ENCODE results near the gene MAST4. TPM values are rescaled to one million over a fixed set of nuclear protein-coding genes. Genes with fewer than 3 reads are reported as not detected.

The MAST4 gene
- polyA plus RNA-seq, 1 experiment, result 4.0 TPM

DNA sequence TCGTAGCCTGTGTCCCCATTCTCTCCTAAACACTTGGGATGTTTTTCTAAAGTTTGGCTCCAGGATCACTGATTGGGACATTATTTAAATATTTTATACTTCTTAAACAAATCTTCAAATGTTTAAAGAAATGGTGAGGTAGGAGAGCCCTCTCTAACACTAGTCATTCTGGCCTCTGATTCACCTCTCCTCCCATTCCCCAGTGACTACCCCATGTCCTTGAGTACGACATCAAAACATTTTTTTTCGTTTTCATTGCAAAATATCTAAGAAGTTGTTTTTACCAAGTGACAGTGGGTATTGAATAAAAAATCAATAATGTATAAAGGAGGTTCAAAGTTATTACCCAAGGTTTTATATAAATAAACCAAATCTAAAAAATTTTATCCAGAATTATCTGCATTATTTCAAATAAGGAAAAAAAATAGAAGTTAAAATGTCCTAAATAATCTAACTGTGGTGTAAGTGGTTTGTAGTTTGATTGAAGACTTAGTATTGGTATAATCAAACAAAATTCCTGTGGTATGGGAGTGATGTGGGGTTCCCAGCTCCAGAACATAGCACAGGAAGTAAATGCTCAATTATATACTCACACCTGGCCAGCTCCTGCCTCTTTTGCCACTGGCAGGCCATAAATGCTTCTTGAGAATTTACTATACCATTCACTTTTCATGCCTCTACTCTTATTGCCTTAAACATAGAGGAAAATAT is 51.1 kb downstream of the MAST4 start:
- CTCF ChIA-PET, result interaction anchor here (1.1 kb wide), 1 partner anchor 10 kb away, joined by 3 read pairs; no protein-coding TSS in a partner anchor
- no peak for DNase-seq (ENCODE audit: low read depth)
- H3K27me3 ChIP-seq (ENCODE audit: control insufficient read depth, insufficient read depth, low read length), result no peaks in the 10 kb centered on the region
- POLR2A ChIA-PET, result no interaction called here
- H3K4me3 ChIP-seq (ENCODE audit: low read depth, low read length), result no peak overlapping the region
- H3K36me3 ChIP-seq (ENCODE audit: control insufficient read depth, insufficient read depth, low read length), result no peaks in the 10 kb centered on the region
- TF ChIP-seq, protein P1, sequence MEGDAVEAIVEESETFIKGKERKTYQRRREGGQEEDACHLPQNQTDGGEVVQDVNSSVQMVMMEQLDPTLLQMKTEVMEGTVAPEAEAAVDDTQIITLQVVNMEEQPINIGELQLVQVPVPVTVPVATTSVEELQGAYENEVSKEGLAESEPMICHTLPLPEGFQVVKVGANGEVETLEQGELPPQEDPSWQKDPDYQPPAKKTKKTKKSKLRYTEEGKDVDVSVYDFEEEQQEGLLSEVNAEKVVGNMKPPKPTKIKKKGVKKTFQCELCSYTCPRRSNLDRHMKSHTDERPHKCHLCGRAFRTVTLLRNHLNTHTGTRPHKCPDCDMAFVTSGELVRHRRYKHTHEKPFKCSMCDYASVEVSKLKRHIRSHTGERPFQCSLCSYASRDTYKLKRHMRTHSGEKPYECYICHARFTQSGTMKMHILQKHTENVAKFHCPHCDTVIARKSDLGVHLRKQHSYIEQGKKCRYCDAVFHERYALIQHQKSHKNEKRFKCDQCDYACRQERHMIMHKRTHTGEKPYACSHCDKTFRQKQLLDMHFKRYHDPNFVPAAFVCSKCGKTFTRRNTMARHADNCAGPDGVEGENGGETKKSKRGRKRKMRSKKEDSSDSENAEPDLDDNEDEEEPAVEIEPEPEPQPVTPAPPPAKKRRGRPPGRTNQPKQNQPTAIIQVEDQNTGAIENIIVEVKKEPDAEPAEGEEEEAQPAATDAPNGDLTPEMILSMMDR (IDR thresholded peaks at IDR 0.05; ENCODE audit: insufficient read depth, low read depth, low read length), result no peak

DNA sequence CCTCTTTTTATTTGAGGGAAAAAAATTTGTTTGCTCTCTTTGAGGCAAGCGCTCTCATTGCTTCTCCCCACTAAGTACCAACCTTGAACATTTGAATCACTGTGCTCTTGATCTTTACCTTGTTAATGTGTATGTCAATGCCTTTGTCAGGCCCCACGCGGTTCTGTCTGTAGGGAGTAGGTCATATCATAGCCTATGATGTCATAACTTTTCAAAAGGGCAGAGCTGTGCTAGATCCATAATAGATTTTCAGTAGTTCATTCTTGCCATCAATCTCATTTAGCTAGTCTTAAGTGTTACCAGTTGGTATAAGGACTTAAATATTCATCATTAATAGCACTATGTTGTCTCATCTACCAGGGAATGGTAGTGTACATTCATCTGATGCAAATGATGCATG is 56.6 kb downstream of the MAST4 start:
- ChIA-PET CTCF (no interaction called here), POLR2A (no interaction called here)
- no peak for DNase-seq (ENCODE audit: low read depth)
- Histone ChIP-seq H3K36me3 (ENCODE audit: control insufficient read depth, insufficient read depth, low read length) (no peaks in the 10 kb centered on the region), H3K27me3 (ENCODE audit: control insufficient read depth, insufficient read depth, low read length) (no peaks in the 10 kb centered on the region), H3K4me3 (ENCODE audit: low read depth, low read length) (no peak overlapping the region)
- TF ChIP-seq, protein P1 (IDR thresholded peaks at IDR 0.05; ENCODE audit: insufficient read depth, low read depth, low read length), result no peak

DNA sequence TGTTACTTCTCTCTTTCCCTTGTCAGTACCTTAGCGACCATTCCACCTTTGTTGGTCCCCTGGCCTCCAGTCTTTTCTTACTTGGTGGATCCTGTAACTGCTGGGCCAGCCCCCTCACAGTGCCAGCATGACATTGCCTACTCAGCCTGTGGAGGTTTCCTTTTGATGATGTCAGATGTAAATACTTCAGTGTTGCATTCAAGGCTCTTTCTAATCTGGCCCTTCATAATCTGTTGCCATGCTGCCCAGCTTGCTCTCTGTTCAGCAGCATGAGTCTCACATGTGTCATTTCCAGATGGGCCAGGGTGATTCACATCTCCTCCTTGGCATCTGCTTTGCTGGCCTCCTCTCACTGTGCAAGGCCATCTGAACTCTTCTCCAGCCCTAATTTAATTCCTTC is 57.1 kb downstream of the MAST4 start:
- TF ChIP-seq, protein P1 (IDR thresholded peaks at IDR 0.05; ENCODE audit: insufficient read depth, low read depth, low read length), result no peak
- Histone ChIP-seq H3K4me3 (ENCODE audit: low read depth, low read length) (no peak overlapping the region), H3K36me3 (ENCODE audit: control insufficient read depth, insufficient read depth, low read length) (no peaks in the 10 kb centered on the region), H3K27me3 (ENCODE audit: control insufficient read depth, insufficient read depth, low read length) (no peaks in the 10 kb centered on the region)
- ChIA-PET CTCF (no interaction called here), POLR2A (no interaction called here)
- DNase-seq (ENCODE audit: low read depth), result no peak

DNA sequence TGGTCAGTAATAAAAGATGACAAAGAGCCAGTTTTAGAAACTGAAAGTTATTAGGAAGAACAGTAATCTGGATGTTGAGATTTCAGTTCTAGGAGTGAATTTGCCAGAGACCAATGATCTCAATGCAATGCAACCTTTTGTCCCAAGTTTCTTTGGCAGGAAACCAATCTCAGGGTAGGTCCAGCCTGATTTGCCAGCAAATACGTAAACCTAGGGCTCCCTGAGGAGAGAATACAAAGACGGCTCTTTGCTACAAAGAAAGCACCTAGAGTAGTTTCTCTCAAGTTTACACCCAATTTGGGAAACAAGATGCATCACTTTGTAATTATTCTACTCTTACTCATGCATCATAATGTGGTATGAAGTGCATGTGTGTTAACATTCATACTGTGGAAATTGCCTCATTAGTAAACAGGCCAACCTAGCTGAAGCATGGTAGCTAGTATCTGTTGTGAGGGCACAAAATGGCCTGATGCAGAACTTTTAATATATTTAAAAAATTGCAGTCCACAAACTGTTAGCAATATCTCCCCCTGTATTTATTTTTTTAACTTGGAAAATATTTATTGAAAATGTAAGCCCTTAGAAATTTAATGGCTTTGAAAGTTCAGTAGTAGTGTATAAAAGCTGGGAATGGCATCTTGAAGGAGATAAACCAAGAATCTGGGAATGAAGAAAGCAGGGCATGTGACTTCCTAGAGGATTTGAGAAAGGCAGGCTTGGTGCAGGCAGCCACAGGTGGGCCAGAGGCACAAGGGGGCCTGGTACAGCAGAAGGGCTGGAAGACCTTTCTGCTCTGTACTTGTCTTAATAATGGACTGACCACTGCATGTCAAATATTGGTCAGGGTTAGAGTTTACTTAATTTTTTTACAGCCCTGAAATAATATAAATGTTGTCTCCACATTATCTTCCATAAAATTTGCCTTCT is 59.5 kb downstream of the MAST4 start:
- DNase-seq (ENCODE audit: low read depth), result no peak
- H3K36me3 ChIP-seq (ENCODE audit: control insufficient read depth, insufficient read depth, low read length), result no peaks in the 10 kb centered on the region
- ChIA-PET POLR2A (no interaction called here), CTCF (interaction anchor here (0.6 kb wide), 1 partner anchor 1562 kb away, joined by 3 read pairs; no protein-coding TSS in a partner anchor)
- H3K27me3 ChIP-seq (ENCODE audit: control insufficient read depth, insufficient read depth, low read length), result no peaks in the 10 kb centered on the region
- no peak overlapping the region for H3K4me3 ChIP-seq (ENCODE audit: low read depth, low read length)
- TF ChIP-seq, protein P1 (IDR thresholded peaks at IDR 0.05; ENCODE audit: insufficient read depth, low read depth, low read length), result no peak

DNA sequence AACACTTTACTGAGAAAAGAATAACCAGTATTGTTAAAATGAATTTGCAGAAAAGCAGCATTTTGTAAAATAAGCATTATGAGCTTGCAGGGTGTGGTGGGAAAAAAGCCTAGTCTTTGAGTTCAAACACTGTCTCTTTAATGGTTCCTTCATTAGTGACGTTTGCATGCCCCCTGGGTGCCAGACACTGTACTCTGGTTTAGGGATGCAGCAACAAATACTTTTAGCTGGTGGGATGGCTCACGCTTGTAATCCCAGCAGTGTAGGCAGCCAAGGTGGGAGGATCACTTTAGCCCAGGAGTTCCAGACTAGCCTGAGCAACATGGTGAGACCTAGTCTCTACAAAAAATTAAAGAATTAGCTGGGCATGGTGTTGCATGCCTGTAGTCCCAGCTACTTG is 62.3 kb downstream of the MAST4 start:
- TF ChIP-seq, protein P1 (IDR thresholded peaks at IDR 0.05; ENCODE audit: insufficient read depth, low read depth, low read length), result no peak
- POLR2A ChIA-PET, result no interaction called here
- H3K27me3 ChIP-seq (ENCODE audit: control insufficient read depth, insufficient read depth, low read length), result no peaks in the 10 kb centered on the region
- no peak overlapping the region for H3K4me3 ChIP-seq (ENCODE audit: low read depth, low read length)
- CTCF ChIA-PET, result no interaction called here
- no peak for DNase-seq (ENCODE audit: low read depth)
- H3K36me3 ChIP-seq (ENCODE audit: control insufficient read depth, insufficient read depth, low read length), result no peaks in the 10 kb centered on the region

Measured in BJ (cell line).